HG02981 (cell line): ENCODE measurements around the gene B4GALNT1.

ENCODE experiments used
- ATAC-seq: cut with Tn5 transposase; IDR thresholded peaks from one replicate; pipeline ENCODE4 v1.9.1; 2021; ENCODE audit warnings: mild to moderate bottlenecking, moderate library complexity; ENCODE audit not compliant: unreplicated experiment

The B4GALNT1 gene

DNA sequence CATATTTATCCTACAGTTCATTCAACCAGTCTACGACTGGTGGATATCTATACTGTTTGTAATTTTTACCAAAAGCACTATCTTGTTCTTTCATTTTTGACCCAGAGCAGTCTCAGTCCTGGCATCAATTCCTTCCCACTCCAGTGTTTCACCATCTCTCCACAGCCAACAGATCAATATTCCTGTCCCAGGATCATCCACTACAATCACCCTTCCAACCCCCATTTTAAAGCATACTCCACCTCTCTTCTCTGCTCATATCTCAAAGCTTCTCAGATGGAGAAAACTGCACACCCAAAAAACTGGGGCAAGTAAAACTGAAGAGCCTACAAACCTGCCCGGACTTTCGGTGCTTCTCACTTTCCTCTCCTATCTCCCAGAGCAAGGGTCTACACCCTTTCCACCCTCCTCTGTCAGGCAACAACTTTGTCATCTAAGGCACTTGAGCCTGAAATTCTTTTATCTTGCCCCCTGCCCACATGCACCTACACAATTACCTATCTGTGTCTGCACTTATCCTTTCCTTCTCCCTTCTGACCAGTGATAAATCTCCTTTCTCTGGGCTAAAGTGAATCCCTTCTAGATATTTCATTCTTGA lies 46.1 kb downstream of the B4GALNT1 start:
- no peak for ATAC-seq

DNA sequence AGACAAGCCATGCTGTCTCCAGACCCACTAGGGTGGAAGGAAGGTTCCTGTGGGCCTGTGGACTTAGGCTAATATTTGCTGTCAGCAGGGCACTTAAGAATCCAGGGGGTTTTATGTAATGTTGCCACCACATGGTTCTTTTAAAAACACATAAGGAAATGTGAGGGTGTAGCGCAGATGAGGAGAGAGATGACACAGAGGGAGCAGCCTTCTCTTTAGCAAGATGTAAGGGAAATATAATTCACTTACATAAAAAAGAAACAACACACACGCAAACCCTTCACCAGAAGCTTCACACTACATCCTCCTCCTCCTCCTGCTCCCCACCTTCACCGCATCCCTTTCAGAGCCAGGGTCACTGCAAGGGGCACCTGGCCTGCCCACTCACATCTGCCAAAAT lies 46.9 kb downstream of the B4GALNT1 start:
- ATAC-seq: no peak

DNA sequence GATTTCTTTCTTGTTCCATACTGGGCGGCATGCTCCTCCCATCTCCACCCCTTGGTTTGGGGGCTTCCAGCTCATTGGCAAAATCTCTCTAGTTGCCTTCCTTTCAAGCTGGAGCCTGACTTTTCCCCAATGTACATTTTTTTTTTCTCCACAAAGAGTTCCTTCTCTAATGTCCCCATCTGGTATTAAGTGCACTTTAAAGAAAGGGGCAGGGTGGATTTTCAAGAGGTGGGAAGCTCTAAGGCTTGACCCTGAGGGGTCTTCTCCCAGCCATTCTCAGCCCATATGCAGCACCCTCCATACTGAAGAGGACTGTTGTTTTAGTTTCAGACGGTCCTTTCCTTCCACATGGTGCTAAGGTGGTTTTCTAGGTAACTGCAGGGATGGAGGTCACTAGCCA lies 47.8 kb downstream of the B4GALNT1 start:
- ATAC-seq: no peak

DNA sequence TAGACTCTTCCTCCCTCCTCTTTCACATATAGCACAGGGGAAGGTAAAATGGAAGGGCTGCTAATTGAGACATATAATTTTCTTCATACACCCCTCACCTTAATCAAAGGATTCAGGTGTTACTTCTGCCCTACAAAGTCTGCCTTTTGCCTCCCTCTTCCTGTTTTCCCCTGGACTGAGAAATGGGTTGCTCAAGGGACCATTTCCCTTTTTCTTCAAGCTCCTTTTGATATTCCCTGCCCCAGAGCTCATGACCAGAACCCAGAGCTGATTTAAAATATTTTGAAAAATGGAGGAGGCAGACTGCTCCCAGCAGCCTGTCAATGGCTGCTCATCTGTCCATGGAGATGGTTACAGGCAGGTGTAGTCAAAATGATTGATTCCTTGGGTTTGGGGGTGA lies 48.3 kb downstream of the B4GALNT1 start:
- no peak for ATAC-seq

DNA sequence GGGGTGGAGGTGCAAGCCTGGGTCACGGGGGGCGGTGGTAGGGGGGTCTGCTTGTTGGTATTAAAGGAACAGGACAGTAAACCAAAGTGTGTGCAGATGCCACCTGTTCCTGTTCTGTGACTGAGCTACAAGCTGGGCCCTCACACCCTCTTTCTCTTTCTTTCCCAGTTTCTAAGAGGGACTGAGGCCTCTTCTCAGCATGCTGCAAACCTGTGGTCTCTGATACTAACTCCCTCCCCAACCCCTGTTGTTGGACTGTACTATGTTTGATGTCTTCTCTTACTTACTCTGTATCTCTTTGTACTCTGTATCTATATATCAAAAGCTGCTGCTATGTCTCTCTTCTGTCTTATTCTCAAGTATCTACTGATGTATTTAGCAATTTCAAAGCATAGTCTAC lies 49.0 kb downstream of the B4GALNT1 start:
- ATAC-seq: no peak

DNA sequence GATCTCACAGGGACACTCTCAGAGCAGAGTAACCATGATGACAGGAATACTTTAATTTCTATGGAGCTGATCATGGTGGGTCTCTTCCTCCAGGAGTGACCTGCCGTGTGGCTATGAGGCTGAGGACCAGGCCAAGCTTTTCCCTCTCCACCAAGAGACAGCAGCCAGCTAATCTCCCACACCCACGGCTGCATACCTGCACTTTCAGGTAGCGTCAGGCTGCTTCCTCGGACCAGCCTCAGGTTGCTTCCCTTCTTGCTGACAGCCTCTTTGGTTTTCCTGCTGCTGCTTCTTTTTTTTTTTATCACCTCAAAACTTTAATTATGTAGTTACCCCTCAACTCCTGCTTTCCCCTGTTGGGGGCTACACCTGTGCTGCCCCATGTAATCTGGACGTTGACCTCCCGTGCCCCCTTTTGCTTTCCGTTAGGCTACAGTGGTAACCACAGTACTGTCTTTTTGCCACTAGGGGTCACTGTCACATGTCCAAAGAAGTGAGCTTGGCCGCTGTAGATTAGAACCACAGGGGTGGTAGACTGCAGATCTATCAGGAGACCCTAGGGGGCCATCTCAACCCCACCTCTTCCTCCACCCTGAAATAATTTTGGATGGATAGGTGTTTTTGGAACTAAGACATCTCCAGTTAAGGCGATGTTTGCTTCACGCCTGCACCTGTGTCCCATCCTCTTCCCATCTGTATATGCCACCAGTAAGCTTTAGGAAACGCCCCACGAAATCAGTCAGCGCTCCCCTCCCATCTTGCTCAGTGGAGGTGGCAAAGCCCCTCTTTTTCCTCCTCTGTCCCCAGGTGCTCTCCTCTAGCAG lies 49.8 kb downstream of the B4GALNT1 start:
- peak; percentile 94 for ATAC-seq

DNA sequence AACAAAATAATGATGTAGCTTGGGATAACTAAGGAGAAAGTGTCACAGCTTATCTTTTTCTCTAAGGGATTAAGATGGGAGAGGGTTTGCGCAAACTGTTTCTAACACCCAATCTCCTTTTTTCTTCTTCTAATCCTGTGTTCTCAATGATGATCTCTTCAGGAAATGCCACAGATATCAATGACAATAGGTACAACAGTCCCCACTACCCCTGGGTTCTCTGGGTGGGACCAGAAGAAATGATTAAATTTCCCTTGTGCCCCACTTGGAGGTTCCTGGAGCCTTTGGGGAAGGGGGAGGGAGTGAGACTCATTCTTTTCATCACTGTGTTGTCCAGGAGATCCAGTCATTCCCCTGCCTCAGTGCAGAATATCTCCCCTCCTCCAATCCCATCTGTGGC lies 50.6 kb downstream of the B4GALNT1 start:
- no peak for ATAC-seq

DNA sequence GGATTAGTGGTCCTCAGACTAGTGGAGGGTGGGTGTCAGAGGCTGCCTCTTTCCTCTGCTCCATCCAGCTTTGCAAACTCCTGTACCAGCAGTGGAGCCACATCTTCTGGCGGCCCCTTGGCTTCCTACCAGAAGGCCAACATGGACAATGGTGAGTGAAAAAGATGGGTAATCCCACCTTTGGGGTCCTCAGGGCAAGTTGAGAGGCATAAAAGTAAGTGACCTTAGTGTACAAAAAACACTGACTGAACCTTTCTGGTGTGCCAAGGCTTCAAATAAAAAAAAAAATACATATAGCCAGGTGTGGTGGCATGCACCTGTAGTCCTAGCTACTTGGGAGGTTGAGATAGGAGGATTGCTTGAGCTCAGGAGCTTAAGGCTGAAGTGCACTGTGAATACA lies 51.2 kb downstream of the B4GALNT1 start:
- ATAC-seq: no peak

DNA sequence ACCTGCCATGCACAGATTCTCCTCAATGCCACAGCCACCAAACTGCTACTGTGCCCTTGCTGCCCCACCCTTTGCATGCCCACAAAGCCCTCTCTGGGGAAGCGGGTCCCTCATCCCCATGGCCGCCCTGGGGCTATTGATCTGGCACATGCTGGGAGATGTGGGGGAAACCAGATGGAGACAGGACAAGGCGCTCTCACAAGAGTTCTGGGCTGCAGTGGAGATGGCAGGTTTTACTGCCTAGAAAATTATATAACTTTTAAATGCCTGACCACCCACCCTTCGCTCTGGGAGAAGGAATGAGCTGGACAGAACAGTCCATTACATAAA lies 52.6 kb downstream of the B4GALNT1 start:
- no peak for ATAC-seq

DNA sequence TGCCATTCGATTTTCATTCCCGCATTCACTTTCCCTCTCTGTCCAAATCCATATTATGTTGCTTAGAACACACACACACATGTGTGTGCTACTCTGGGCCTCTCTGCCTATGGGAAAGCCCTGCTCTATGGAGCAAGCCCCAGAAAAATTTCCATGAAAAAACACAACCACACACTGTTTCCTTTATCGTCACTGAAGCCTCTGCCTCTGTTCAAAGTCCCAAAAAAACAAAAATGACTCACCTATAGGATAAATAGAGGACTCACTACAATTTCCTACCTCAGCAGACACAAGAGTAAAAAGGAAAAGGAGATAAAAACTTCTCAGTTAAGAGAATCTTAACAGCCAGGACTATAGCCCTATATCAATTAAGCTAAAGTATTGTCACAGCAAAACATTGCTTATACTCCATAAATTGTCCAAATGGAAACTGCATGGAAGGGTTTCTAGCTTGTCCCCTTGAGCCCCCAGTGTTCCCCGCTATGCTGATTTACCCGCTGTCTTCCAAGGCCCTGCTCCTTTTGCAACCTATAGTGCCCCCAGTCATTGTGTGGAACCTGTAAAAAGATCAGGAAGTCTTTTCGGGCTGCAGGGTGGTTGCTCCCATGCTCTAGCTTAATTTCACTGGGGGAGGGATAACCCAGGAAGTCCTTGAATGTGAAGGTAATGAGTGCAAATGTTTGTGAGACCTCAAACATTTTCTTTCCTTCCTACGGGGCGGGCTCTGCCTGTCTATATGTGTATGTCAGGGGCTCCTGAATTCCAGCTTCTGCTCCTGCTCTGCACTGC lies 53.1 kb downstream of the B4GALNT1 start:
- ATAC-seq: no peak

DNA sequence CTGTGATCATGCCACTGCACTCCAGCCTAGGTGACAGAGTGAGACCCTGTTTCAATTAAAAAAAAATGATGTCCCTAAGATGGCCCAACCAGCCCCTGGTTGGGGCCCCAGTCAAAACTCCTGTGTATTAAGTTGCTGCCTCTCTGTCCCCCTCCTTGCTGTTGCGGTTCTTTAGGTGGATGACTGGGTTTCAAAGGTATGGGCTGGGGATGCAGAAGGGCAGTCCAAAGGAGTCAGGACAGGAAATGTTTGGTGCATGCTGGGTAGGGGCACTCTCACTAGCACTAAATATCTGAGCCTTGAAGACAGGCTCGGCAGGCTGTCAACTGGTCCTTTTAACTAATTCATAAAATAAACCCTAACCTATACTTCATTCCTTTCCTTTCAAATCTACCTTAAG lies 54.0 kb downstream of the B4GALNT1 start:
- no peak for ATAC-seq

DNA sequence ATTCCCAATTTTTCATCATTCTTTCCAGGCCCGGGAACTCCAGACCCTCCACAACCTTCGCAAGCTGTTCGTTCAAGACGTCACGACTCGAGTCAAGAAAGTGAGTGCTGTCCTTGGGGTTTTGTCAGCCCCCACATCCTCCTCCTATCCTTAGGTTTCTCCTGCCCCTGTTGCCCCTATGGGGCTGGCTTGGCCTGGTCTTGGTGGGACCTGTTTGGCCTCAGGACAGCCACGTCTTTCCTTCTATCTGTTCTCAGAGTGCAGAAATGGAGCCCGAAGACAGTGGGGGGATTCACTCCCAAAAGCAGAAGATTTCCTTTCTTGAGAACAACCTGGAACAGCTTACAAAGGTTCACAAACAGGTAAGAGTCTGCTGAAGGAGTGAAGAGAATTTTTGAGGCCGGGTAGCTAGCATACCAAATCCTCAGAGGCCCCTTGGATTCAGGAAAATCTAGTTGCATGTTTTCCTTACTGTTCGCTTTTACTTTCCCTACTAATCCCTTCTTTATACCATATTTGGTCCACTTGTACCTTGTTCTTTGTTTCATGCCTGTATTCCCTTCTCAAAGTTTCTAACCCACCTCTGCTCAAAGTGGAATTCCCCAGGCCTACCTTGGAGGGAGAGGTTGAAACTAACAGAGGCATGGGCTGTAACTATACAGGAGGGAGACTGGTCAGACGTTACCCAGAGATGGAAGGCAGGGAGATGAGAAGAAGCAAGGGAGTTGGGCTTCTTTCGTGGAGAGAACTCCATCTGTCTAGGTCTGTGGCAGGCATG lies 54.8 kb downstream of the B4GALNT1 start:
- ATAC-seq: no peak

DNA sequence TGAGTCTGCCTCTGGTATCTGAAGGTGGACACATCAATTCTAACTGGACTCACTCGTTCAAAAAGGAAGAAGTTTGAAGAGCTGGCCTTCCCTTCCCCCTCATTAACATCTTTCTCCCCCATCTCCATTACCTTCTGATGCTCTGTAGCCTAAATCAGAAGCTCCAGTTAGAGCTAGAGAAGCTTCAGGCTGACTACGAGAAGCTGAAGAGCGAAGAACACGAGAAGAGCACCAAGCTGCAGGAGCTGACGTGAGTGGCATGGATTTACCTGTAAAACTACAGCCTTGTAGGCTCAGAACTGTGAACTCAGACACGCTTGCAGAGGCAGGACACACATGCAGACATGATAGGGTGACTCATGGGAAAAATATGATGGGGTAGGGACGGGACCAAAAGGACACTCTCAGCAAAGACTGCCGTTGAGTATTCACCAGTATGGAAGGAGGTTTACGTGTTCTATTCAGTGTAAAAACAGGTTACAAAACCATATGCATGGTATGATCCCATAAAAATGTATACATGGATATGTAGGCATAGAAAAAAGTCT lies 56.3 kb downstream of the B4GALNT1 start:
- no peak for ATAC-seq
